Measurements from ENCODE around the gene KITLG.
"Not testable (repeated sequence)": the region's sequence is repeated elsewhere in the genome, so short reads cannot be mapped to it uniquely, and the experiment has no call there.

Gene KITLG

GRCh38 chr12:88580051-88580871 lies at the start of gene KITLG:
Gene KITLG (minus strand): TSS chr12:88580471. CDS start chr12:88580278, 193 bp downstream.
- DNase-seq (ENCODE audit: low read depth) = no peak

DNA sequence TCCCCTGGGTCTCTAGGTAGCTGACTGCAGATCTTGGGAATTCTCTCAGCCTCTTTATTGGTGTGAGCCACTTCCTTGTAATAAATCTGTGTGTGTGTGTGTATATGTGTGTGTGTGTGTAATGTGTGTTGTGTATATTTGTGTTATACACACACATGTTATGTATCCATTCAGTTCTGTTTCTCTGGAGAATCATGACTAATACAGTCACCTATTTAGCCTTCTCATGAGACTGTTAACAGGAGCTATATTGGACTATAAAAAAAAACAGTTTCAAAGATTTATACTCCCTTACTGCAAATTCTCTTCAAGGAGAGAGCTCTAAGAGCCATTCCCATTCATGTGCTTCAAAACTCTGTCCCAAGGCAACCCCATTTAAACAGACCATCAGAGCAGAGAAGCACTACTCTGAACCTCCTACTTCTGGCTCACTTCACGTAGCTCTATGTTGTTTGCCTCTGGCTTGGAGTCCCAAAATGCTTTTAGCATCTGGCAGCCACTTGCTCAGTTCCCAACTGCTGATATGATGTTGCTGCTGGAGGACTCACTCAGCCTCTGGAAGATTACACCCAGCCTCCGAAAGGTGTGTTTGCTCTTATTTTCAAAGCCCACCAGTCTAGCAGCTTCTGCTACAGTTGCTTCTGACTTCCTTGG lies 48.7 kb upstream of the KITLG start:
- DNase-seq (ENCODE audit: low read depth) = no peak

DNA sequence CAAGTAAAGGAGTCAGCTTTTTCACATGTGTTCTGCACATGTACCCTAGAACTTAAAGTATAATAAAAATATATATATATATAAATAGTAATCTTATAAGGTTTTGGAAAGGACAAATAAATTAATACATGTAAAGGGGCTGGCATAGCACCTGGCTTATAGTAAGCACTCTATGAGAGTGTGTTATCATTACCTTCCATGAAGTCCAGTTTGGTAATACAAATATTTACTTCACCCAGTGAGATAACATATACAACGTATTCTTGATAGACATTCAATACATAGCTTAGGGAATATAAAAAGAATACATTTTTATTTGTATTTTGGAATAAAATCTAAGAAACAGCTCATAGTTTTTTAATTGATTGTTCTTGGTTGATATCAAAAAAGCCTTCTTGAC lies 47.8 kb upstream of the KITLG start:
- DNase-seq (ENCODE audit: low read depth) = not testable (repeated sequence)

- no peak for DNase-seq (ENCODE audit: low read depth)
Measured at GRCh38 chr12:88627501-88627900, 47.2 kb upstream of the KITLG start.

DNA sequence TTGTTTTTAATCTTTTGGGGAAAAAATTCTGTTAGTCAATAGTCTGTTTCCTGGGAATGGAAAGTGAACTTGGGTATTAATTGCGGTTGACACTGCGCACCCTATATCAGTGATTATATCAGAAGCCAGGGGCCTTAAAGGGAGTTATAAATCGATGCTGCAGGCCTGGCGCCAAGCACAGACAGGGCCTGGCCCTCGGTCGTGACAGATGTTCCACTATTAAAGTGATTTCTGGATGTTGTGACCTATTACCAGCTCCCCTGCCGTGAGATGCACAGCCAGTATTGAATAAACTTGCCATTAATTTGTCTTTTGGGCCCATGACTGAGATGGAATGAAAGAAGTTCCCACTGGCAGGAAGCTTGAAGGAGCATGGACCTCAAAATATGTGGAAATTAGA lies 45.1 kb upstream of the KITLG start:
- no peak for DNase-seq (ENCODE audit: low read depth)

GRCh38 chr12:88624911-88625310 lies 44.6 kb upstream of the KITLG start:
- DNase-seq (ENCODE audit: low read depth) = no peak

DNA sequence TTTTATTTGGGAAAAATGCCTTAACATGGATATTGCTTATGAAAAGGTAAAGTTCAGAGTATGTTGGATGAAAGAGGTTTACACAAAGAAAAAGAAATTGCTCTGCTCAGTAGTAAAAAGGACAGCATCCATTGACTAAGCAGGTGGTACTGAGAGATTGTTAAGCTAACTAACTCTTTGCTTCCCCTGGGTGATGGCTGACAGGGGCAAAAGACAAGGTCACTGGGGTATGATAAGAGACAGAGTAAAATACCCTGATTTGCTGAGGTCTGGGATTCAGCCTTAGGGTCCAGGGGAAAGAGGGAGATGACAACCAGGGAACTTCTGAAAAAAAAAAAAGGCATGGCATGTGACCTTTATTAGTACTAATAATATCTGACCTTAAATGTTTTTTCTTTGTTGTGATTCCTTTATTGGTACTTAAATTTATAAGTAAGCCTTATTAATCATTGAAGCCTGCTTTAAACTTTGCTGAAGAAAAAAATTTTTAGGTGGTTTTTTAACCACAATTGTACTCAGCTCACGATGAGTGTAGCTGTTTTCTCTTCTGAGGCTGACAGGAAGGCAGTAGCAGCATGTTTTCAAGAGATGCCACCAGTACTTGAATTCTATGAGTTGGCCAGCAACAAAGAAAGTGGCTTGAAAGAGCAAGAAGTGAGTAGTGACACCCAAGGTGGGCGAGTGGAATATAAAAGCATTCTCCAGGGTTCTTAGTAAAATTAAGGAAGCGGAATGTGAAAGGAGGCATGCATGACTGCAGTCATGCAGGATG lies 43.7 kb upstream of the KITLG start:
- DNase-seq (ENCODE audit: low read depth) = no peak

DNA sequence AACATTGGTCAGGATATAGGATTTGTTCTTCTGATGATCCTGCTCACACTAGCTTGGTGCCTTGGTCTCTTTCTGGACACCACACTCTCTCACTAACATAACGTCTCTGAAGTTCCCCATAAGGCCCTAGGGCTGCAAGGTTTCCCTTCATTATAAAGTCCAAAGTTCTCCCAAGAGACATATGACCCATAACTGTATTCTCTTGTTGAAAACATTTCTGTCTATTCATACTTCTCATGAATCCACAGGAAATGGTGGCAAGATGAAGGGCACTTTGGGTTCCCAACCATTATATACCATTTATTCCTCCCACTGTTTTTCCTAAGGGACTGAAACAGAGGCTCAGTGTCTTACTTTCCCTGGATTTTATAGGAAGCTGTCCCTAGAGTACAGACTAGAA lies 37.1 kb upstream of the KITLG start:
- no peak for DNase-seq (ENCODE audit: low read depth)

GRCh38 chr12:88615490-88615889 lies 35.2 kb upstream of the KITLG start:
- no peak for DNase-seq (ENCODE audit: low read depth)

GRCh38 chr12:88604646-88605045 lies 24.4 kb upstream of the KITLG start:
- DNase-seq (ENCODE audit: low read depth) = no peak

DNA sequence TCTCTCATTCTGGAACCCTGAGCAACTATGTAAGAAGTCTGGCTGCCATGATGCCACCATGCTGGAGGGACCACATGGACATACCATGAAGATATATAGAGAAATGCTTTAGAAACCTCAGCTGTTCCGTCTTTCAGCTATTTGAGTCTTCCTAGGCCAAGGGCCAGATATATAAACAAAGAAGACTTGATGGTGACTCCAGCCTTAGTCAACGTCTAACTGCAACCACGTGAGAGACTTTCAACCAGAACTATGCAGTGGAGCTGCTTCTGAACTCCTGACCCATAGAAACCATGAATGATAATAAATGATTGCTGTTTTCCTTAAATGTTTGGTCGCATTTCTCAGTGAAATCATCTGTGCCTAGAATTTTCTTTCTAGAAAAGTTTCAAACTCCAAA lies 20.0 kb upstream of the KITLG start:
- DNase-seq (ENCODE audit: low read depth) = no peak

DNA sequence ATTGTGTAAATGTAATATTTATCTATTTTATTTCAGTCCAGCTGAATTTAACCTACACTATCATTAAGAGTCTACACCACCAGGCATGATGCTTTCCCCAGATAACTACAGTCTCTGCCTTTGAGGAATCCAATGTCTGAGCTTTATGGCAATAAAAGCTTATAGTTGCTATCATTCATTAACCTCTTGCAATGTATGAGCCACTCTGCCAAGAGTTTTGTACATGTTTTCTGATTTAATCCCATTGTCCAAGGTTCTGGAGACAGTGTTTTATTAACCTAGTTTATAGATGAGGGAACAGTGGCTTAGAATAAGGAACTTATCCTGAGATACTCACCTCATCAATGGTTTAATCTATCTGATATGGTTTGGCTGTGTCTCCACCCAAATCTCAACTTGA lies 17.1 kb upstream of the KITLG start:
- DNase-seq (ENCODE audit: low read depth) = no peak

GRCh38 chr12:88595697-88596096 lies 15.4 kb upstream of the KITLG start:
- DNase-seq (ENCODE audit: low read depth) = no peak

GRCh38 chr12:88594780-88595179 lies 14.5 kb upstream of the KITLG start:
- DNase-seq (ENCODE audit: low read depth) = no peak

- no peak for DNase-seq (ENCODE audit: low read depth)
Measured at GRCh38 chr12:88591343-88591742, 11.1 kb upstream of the KITLG start.

GRCh38 chr12:88590851-88591250 lies 10.6 kb upstream of the KITLG start:
- no peak for DNase-seq (ENCODE audit: low read depth)

DNA sequence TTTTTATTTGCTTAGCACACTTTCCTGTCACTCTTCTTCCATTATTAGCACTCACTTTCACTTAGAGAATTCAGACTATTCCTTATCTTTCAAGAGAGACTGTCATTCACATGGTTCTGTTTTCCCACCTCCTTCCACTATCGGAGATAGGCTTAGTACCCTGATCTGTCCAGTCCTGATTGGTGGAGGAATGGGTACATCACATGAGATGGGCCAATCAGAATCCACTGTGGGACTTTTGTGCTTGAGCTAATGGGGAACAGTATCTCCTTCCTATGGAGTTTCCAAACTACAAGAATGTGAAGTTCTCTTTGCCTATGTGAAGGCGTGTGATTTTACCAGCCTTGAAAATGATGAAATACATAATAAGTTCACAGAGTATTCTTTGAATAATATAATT lies 4.8 kb upstream of the KITLG start:
- DNase-seq (ENCODE audit: low read depth) = no peak

GRCh38 chr12:88579601-88580050 lies 645 bp downstream of the KITLG start:
- DNase-seq (ENCODE audit: low read depth) = no peak

DNA sequence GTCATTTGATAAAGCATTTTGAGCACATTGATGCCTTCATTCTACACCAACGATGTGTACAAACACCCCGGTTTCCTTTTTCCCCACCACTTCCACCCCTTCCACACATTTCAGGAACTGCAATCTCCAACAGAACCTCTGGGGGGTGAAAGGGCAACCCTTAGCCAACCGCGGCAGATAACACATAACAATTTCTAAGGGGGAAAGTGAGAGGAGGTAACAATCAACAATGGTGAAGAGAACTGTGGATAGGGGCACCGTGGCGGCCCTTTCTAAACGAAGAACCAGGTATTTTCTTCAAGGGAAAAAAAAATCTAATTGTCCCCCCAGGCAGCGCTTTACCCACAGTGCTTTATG lies 1.1 kb downstream of the KITLG start:
- no peak for DNase-seq (ENCODE audit: low read depth)

DNA sequence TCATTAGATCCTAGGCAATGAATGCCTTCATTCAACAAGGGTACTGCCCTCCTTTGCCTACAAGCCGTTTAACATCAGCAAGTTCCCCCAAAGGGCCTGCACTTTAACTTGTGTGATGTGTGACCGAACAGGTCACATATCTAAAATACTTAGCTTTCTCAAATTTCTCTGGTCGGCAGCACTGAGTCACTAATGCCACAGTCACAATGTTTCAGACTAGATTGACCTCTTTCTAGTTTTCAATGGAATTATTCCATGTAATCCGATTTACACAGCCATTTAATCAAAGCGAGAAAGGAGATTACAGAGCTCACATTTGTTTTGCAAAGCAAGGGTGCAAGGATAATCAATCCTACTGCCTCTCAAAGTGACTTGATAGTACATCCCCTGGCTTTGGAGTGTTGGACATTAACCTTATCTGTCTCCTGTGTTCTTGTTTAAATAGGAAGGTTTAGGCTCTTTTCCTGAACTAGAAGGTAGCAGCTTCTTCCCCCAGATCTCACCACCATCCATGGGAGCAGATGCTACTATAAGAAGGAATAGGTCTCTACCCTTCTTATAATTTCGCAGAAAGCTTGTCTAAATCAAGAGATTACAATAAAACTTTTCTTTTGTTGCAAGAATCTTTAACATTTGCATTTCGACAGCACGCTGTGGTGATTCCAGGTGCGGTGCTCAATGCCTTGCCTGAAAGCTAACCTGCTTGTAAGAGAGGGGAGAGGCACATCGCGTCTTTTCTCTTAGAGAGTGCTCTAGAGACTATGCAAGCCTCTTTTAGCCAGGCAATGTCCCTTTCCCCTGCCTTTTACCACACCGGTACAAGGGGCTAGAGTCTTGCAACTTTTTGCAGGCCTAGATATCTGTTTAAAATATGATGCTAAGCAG lies 1.8 kb downstream of the KITLG start:
- no peak for DNase-seq (ENCODE audit: low read depth)

DNA sequence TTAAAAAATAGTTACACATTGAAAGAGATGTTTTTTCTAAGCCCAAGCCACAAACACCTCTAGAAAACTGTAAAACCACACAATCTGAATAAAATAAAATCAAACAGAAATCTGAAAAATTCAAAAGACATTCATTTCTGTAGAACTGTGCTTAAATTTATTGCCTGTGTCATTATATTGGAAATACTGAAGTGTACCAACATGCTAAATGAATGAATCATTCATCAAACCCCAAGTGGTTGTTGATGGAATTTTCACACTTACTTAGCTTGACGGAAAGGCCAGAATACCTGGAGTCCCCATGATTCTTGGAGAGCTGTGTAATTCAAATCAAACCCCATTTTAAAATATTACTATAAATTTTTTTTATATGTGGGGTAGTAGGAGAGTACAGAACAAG lies 2.7 kb downstream of the KITLG start:
- DNase-seq (ENCODE audit: low read depth) = no peak

GRCh38 chr12:88576866-88577265 lies 3.4 kb downstream of the KITLG start:
- DNase-seq (ENCODE audit: low read depth) = no peak

Measured in stimulated activated CD8-positive, alpha-beta memory T cell treated with anti-CD3 and anti-CD28 coated beads, Interleukin-7, amount 100 ng/mL, for 24 hours (primary cell).